ENCODE measurements around the gene CIAO3.

The CIAO3 gene

GRCh38 chr16:788399-789126, 47.8 kb upstream of the CIAO3 start, which contains the start of gene CHTF18 (continued):
- TF ChIP-seq ZNF510 (tag by site-specific recombination; IDR thresholded peaks at IDR 0.05; ENCODE audit: insufficient replicate concordance) (no peak), ZNF48 (tag by site-specific recombination; IDR thresholded peaks at IDR 0.05) (no peak), BCL11B (tag by site-specific recombination; IDR thresholded peaks at IDR 0.05; ENCODE audit: low read depth) (0 out of 2 replicates have a peak, but pooled peaks have one; percentile 48), ZBTB21 (tag by site-specific recombination; IDR thresholded peaks at IDR 0.05) (no peak), ZNF335 (tag by site-specific recombination; conservative IDR thresholded peaks at IDR 0.05) (peak; percentile 78), IKZF3 (tag by site-specific recombination; IDR thresholded peaks at IDR 0.05) (no peak), TSHZ1 (tag by site-specific recombination; IDR thresholded peaks at IDR 0.05; ENCODE audit: borderline replicate concordance) (no peak), AEBP2 (tag by site-specific recombination; IDR thresholded peaks at IDR 0.05; ENCODE audit: borderline replicate concordance) (no peak), ZNF785 (tag by site-specific recombination; IDR thresholded peaks at IDR 0.05) (no peak; the same call in 1 of the 2 replicates), ZBTB10 (tag by site-specific recombination; IDR thresholded peaks at IDR 0.05) (no peak), PRDM2 (tag by site-specific recombination; IDR thresholded peaks at IDR 0.05; ENCODE audit: borderline replicate concordance) (no peak), YY2 (tag by site-specific recombination; IDR thresholded peaks at IDR 0.05) (peak; percentile 63), ZNF777 (tag by site-specific recombination; IDR thresholded peaks at IDR 0.05; ENCODE audit: borderline replicate concordance) (peak; percentile 78; the same call in 1 of the 2 replicates), ZNF76 (tag by site-specific recombination; IDR thresholded peaks at IDR 0.05; ENCODE audit: borderline replicate concordance, low read depth) (peak; percentile 66; the same call in 1 of the 2 replicates), ZNF341 (tag by site-specific recombination; IDR thresholded peaks at IDR 0.05; ENCODE audit: low read depth) (peak; percentile 47; the same call in 1 of the 2 replicates), MEIS1 (CRISPR knock-in tag; IDR thresholded peaks at IDR 0.05; ENCODE audit: borderline replicate concordance) (no peak), ZNF292 (tag by site-specific recombination; IDR thresholded peaks at IDR 0.05; ENCODE audit: borderline replicate concordance, low read depth) (no peak), KLF17 (tag by site-specific recombination; IDR thresholded peaks at IDR 0.05) (peak; percentile 91), ZNF114 (tag by site-specific recombination; IDR thresholded peaks at IDR 0.05) (no peak), GLIS2 (tag by site-specific recombination; IDR thresholded peaks at IDR 0.05) (peak; percentile 91), ZNF768 (tag by site-specific recombination; IDR thresholded peaks at IDR 0.05) (no peak; the same call in 1 of the 2 replicates), ZSCAN4 (tag by site-specific recombination; IDR thresholded peaks at IDR 0.05) (no peak)
